Measurements from ENCODE around the gene TDRD7.

GRCh38 chr9:97531888-97532376, 120.0 kb downstream of the TDRD7 start:
- no peak for TF ChIP-seq CTCF (IDR thresholded peaks at IDR 0.05)
- TF ChIP-seq EZH2 (IDR thresholded peaks at IDR 0.05): no peak
- TF ChIP-seq EZH2phosphoT487 (IDR thresholded peaks at IDR 0.05): no peak

Data from neural progenitor cell (in vitro differentiated cells).